ENCODE results near the gene CHIC2.

CHIC2 gene

DNA sequence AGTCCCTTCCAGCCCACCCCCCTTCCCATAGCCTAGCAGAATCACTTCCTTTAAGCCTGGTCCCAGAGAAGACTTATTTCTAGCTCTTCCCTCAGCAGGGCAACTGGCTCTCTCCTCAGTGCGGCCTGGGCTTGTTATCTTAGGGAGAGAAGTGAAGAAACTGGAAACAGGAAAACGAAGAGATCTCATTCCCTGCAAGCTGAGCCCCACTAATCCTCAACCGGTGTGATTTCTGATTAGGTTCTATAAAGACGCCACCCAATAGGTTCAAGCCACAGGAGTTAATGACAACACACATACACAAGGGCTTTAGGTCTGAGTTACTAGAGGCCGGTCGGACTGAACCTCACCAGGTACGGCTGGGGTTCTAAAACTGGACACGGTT is 38.8 kb upstream of the CHIC2 start:
- TF ChIP-seq, protein P1, sequence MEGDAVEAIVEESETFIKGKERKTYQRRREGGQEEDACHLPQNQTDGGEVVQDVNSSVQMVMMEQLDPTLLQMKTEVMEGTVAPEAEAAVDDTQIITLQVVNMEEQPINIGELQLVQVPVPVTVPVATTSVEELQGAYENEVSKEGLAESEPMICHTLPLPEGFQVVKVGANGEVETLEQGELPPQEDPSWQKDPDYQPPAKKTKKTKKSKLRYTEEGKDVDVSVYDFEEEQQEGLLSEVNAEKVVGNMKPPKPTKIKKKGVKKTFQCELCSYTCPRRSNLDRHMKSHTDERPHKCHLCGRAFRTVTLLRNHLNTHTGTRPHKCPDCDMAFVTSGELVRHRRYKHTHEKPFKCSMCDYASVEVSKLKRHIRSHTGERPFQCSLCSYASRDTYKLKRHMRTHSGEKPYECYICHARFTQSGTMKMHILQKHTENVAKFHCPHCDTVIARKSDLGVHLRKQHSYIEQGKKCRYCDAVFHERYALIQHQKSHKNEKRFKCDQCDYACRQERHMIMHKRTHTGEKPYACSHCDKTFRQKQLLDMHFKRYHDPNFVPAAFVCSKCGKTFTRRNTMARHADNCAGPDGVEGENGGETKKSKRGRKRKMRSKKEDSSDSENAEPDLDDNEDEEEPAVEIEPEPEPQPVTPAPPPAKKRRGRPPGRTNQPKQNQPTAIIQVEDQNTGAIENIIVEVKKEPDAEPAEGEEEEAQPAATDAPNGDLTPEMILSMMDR (IDR thresholded peaks at IDR 0.05; ENCODE audit: low read depth, low read length, missing control alignments): no peak
- Histone ChIP-seq H3K27me3 (replicated peaks) (peaks cover 67% of the 10 kb centered on the region), H3K27ac (no peak overlapping the region), H3K4me3 (ENCODE audit: low read depth, low read length) (peak overlapping the region; percentile 37), H3K36me3 (replicated peaks) (no peaks in the 10 kb centered on the region)
- DNase-seq: no peak
- in situ Hi-C loops (cut with HindIII; ENCODE audit: low pct_ligation_motif_present, low sequenced_read_pairs): no loop called here

DNA sequence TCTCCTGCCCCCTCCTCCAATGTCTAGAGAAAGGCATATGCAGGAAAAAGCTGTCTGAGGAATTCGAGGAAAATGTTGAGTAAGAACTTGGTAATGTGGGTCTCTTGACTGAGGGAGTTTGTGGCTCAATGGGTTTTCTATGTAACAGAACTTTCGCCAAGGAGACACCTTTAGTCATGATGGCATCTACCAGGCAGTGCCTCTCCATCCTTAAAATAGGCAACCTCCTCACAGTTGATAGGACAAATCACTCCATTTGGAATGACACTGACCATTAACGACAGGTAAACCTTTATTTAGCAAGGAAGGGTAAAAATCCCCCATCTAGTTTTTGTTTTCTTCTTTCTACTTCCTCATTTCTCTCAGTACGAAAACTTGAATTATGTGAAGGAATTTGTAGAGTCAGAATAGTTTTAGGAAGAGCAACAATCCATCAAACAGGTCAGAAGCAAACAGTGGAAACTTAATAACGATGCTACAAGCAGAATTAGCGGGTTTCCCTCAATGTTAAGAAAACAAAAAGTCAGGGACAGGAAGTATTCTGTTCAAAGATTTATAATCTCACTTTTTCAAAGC is 38.2 kb upstream of the CHIC2 start:
- no peaks in the 10 kb centered on the region for H3K36me3 ChIP-seq (replicated peaks)
- peaks cover 68% of the 10 kb centered on the region for H3K27me3 ChIP-seq (replicated peaks)
- H3K4me3 ChIP-seq (ENCODE audit: low read depth, low read length): no peak overlapping the region
- TF ChIP-seq, protein P1 (IDR thresholded peaks at IDR 0.05; ENCODE audit: low read depth, low read length, missing control alignments): no peak
- in situ Hi-C loops (cut with HindIII; ENCODE audit: low pct_ligation_motif_present, low sequenced_read_pairs): no loop called here
- no peak for DNase-seq
- H3K27ac ChIP-seq: no peak overlapping the region

DNA sequence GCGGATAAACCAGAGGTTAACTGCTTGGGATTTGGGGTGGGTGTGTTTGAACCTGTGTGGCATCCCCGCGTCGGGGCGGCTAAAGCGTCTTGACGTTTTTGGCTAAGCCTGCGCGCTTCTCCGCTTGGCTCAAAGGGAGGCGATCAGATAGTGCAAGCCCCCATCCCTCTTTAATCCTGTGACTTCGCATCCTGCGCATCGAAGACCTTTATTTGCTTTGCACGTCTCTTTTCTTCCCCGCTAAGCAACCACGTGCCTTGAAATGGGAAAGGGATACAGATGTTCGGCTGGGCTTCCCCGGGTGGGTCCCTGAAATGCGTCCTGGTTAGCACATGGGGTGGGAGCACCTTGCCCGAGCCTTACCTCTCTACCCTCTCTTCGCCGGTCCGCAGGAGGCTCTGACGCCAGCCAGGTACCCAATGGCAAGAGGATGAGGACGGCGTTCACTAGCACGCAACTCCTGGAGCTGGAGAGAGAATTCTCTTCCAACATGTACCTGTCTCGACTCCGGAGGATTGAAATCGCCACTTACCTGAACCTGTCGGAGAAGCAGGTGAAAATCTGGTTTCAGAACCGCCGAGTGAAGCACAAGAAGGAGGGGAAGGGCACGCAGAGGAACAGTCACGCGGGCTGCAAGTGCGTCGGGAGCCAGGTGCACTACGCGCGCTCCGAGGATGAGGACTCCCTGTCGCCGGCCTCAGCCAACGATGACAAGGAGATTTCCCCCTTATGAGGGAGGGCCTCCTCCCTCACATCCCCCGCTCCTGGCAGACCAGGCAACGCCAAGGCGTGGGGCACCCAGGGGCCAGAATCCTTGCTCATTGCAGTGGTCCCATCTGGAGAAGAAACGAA is 37.0 kb upstream of the CHIC2 start:
- no peak for DNase-seq
- in situ Hi-C loops (cut with HindIII; ENCODE audit: low pct_ligation_motif_present, low sequenced_read_pairs): no loop called here
- peaks cover 70% of the 10 kb centered on the region for H3K27me3 ChIP-seq (replicated peaks)
- no peak overlapping the region for H3K4me3 ChIP-seq (ENCODE audit: low read depth, low read length)
- H3K27ac ChIP-seq: no peak overlapping the region
- no peaks in the 10 kb centered on the region for H3K36me3 ChIP-seq (replicated peaks)
- TF ChIP-seq, protein P1 (IDR thresholded peaks at IDR 0.05; ENCODE audit: low read depth, low read length, missing control alignments): no peak

DNA sequence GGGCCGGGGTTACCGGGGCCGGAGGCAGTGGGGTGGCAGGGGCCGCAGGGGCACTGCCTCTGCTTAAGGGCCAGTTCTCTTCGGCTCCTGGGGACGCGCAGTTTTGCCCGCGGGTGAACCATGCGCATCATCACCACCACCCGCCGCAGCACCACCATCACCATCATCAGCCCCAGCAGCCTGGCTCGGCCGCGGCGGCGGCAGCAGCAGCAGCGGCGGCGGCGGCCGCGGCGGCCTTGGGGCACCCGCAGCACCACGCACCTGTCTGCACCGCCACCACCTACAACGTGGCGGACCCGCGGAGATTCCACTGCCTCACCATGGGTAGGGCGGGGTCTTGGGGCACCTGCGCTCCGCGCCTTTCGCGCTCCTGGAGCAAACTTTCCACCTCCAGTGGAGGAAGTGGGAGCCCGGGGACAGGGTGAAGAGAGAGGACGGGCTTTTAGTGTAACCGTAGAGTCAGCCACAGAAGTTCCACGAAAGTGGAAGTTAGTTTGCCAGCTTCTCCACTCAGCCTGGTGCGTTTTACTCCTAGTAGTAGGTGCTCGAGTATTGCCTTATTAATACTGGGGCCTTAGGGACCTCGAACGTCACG is 36.3 kb upstream of the CHIC2 start:
- TF ChIP-seq, protein P1 (IDR thresholded peaks at IDR 0.05; ENCODE audit: low read depth, low read length, missing control alignments): no peak
- Histone ChIP-seq H3K27ac (no peak overlapping the region), H3K27me3 (replicated peaks) (peaks cover 76% of the 10 kb centered on the region), H3K4me3 (ENCODE audit: low read depth, low read length) (no peak overlapping the region), H3K36me3 (replicated peaks) (no peaks in the 10 kb centered on the region)
- in situ Hi-C loops (cut with HindIII; ENCODE audit: low pct_ligation_motif_present, low sequenced_read_pairs): no loop called here
- DNase-seq: no peak

DNA sequence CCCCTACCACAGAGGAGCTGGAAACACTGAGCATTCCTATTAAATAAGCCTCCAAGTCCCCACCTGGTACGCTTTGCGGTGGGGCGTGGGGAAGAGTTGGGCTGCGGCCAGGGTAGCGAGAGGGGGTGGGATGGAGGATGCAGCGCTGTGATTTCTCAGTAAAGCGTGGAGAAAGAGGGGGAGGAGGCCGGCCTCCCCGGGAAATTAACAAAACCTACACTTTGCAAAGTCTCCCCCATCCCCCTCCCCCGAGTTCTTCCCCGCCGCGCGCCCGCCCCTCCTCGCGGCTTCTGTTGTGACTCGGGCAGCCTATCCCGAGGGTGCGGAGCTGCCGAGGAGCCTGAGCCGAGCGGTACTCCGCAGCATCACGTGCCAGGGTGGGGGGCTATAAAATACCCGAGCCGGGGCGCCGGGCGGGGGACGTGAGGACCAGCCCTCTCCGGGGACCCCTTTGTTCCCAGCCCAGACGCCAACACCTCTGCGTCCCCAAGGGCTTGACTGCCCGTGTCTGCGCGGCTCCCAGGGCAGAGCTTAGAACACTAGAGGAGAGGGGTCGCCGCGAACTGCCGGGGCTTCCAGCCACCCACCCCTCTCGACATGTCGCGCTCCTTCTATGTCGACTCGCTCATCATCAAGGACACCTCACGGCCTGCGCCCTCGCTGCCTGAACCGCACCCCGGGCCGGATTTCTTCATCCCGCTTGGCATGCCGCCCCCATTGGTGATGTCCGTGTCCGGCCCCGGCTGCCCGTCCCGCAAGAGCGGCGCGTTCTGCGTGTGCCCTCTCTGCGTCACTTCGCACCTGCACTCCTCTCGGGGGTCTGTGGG is 35.6 kb upstream of the CHIC2 start, which contains the start of gene GSX2:
Gene GSX2, plus strand, starts transcription at position 416 of the 827 bp plus-strand sequence. Its CDS starts 182 bp downstream, at position 598.
- H3K4me3 ChIP-seq (ENCODE audit: low read depth, low read length): peak within 1 kb of the TSS; percentile 17
- no peak for DNase-seq
- in situ Hi-C loops (cut with HindIII; ENCODE audit: low pct_ligation_motif_present, low sequenced_read_pairs): no loop called here
- TF ChIP-seq, protein P1 (IDR thresholded peaks at IDR 0.05; ENCODE audit: low read depth, low read length, missing control alignments): no peak
- no peak within 1 kb of the TSS for H3K27ac ChIP-seq
- peaks cover 78% of the 10 kb centered on the region for H3K27me3 ChIP-seq (replicated peaks)
- no peaks in the 10 kb centered on the region for H3K36me3 ChIP-seq (replicated peaks)

All from brain microvascular endothelial cell (primary cell).